HG03342 (cell line): Measurements from ENCODE around the gene CRYBB1.
A peak's percentile ranks its signal among the peaks of the same experiment; 100 is the strongest.

Experiments used
- ATAC-seq: cut with Tn5 transposase; IDR thresholded peaks from one replicate; pipeline ENCODE4 v1.9.1; 2021; ENCODE audit warnings: mild to moderate bottlenecking, moderate library complexity; ENCODE audit not compliant: unreplicated experiment

CRYBB1 gene

GRCh38 chr22:26610072-26610958, 7.5 kb downstream of the CRYBB1 start:
- peak; percentile 76 for ATAC-seq

DNA sequence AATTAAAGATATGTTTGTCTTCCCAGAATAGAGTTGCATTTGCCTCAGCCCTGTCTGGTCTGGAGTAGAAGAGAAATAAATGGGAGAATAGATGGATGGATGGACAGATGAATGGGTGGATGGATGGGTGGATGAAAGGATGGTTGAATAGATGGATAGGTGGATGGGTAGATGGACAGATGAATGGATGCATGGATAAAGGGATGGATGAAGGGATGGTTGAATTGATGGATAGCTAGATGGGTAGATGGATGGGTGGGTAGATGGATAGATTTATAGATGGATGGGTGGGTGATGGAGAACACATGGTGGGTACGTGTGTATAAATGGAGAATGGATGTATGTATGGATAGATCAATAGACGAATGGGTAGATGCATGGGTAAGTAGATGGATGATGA, 8.5 kb downstream of the CRYBB1 start:
- no peak for ATAC-seq

DNA sequence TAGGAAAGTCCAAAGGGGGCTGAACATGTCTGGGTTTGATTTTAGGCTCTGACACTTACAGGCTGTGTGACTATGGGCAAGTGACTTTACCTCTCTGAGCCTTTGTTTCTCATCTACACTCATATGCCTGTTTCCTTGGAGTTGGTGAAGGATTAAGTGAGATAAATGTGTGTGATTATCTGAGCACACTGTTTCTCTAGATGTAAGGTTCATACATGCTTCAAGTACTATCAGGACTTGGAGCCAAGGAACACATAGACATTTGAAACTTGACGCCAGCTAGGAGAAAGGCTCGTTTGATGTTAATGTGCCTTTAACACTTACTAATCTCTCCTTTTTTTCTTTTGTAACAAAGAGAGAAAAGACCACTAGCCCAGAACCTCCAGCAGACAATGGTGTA, 9.7 kb downstream of the CRYBB1 start:
- no peak for ATAC-seq

DNA sequence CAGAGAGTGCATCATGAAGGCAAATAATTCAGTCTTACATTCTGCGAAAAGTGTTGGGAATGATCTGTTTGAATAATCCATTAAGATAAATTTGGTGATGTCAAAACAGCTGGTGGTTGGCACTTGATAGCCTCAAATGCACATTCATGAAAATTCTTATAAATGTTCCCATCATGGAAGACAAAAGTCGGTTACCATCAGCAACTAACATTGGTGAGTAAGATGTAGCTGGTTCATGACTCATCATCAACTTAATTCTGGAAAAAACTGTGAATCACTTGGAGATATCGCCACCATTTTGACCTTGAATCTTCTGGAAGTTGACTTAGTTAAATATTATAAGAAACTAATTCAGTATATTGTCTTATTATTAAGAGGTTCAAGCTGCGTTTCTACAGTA, 11.2 kb downstream of the CRYBB1 start:
- no peak for ATAC-seq

- no peak for ATAC-seq
Observed at GRCh38 chr22:26604368-26604767, 13.5 kb downstream of the CRYBB1 start.

- ATAC-seq = no peak
Observed at GRCh38 chr22:26602127-26602526, 15.7 kb downstream of the CRYBB1 start.

GRCh38 chr22:26601726-26602125, 16.1 kb downstream of the CRYBB1 start:
- no peak for ATAC-seq

DNA sequence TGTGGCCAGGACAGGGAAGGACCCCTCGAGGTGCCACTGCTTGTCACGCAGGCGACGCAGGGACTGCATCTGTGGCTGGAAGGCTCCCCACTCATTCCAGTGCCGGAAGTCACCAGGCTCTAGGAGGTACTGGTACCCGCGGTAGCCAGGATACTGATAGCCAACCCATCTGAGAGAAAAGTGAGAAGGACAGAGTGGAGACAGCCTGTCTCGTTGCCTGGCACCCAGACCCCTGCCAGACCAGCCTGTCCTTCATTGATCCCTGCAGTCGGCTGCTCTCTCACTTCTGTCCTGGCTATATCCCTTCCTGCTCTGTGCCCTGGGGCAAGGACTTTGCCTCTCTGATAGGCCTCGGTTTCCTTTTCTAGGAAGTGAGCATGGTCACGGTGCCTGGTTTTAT, 18.3 kb downstream of the CRYBB1 start:
- ATAC-seq = no peak

DNA sequence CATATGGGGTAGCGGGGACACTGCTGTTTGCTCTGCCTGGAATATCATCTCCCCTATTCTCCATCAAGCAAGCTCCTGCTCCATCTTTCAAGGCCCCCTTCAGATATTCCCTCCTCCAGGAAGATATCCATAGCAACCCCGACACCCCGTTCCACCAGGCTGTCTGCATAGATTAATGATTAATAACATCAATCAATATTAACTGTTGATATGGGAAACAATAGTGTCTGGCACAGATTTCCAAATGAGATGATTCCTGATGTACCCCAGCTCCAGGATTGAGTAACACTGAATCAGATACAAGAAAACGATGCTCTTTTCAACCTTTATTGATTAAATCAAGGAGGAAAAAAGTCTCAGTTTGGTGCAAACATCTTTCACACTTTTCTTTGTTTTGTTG, 20.3 kb downstream of the CRYBB1 start:
- ATAC-seq = no peak

- ATAC-seq = no peak
Observed at GRCh38 chr22:26597026-26597425, 20.8 kb downstream of the CRYBB1 start.

DNA sequence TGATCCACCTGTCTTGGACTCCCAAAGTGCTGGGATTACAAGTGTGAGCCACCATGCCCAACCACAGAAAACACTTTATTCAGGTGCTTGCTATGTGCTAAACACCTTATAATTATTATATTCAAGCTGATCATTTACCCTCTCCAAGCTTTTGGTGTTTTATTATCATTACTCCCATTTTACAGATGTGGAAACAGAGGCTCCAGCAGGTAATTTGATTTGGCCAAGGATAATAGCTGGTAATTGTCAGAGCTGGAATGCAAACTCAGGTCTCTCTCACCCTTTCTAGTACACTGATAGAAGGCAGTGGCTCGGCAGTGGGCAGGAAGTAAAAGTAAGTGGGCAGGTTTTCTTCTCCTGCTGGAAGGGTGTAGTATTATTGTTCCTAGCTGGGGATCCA, 24.1 kb downstream of the CRYBB1 start:
- ATAC-seq = no peak

DNA sequence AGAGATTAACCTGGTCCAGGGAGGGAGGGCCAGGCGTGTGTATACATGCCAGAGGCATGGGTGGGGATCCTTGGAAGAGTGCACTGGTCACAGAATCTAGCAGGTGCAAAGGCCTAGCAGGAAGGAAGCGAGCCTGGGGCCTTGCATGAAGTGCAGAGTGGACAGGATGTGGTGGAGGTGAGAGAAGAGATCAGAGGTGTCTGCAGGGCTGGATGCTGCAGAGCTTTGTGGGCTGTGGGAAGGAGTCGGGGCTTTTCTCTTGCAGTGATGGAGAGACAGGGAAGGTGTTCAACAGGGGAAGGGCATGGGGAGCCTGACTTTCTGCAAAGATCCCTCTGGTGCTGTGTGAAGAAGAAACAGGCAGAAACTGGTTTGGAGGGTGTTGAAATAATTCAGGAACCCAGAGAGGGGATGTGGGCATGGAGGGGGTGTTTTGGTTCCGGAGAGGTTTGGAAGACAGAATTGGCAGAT, 25.4 kb downstream of the CRYBB1 start:
- peak; percentile 52 for ATAC-seq

DNA sequence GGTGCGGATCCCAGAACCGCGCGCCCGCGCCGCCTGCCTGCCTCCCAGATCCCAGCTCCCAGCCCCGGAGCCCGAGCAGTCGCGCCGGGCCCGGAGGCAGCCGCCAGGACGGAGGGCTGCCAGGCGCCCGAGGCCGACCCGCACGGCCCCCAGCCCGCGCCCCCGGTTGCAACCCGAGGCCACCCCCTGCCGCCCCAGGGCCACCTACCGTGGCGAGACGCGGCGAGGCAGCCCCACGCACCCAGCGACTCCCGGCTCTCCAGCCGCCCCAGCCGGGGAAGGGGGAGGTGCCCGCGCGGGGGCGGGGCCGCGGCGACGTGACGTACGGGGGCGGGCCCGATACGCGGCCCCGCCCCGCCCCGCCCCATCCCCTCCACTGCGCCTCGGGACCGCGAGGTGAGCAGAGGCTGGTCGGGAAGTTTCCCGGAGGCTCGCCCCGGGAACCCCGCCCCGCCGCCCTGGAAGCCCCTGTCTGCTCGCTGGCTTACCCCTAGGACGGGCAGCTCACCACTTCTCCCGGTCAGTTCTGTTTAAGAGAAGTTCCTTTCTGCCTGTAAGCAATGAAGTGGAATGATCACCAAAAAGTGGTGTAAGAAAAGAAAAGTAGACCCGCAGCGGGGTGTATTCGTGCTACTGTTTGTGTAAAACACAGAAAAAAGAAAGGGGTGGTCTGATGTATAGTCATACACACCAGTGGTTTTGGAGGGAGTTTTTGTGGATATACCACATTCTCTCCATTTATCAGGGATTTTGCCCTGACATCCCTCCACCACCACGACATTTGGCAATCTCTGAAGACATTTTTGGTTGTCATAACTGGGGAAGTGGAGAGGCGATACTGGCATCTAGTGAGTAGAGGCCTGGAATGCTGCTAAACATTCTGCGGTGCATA, 27.7 kb downstream of the CRYBB1 start, which contains the start of gene TPST2:
Gene TPST2 (minus strand): TSS at position 288 of the 892 bp plus-strand sequence. CDS start 48,502 bp downstream, outside the sequence.
- peak; percentile 70 for ATAC-seq

- no peak for ATAC-seq
Observed at GRCh38 chr22:26589367-26589844, 28.4 kb downstream of the CRYBB1 start.

GRCh38 chr22:26588729-26589366, 29.0 kb downstream of the CRYBB1 start:
- ATAC-seq = no peak

DNA sequence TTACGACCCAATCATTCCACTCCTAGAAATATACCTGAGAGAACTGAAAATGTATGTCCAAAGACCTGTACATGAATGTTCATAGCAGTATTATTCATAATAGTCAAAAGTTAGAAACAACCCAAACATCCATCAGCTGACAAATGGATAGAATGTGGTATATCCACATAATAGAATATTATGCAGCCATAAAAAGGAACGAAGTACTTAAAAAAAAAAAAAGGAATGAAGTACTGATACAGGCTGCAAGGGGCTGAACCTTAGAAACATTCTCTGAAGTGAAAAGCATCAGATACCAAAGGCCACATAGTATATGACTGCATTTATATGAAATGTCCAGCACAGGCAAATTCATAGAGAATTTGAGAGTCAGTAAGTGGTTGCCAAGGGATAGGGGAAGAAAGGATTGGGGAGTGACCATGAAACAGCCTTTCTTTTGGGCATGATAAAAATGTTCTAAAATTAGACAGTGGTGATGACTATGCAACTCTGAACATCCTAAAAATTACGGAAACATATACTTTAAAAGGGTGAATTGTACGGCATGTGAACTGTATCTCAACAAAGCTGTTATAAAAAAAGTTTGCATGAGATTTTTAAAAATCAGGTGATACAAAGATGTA, 29.7 kb downstream of the CRYBB1 start:
- no peak for ATAC-seq

- ATAC-seq = no peak
Observed at GRCh38 chr22:26586556-26587325, 31.1 kb downstream of the CRYBB1 start.

GRCh38 chr22:26585104-26585790, 32.6 kb downstream of the CRYBB1 start:
- ATAC-seq = no peak

DNA sequence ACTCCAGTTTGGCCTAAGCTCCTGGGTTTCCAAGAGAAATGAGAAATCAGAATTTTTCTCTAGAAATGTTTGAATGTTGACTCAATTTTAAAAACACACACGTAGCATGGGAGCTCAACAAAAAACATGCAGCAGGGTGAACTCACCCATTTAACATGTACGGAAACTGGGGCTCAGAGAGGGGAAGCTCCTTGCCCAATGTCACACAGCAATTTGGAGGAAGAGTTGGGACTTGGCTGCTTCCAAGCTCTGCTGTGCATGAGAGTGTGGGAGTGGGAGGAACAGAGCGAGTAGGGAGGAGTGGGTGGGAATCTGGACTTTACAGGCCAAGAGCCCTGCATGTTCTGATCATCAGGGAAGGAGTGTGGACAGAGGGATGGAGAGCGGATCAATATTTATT, 33.8 kb downstream of the CRYBB1 start:
- no peak for ATAC-seq
